ENCODE results near the gene PRRT4. TPM values are rescaled to one million over a fixed set of nuclear protein-coding genes. Genes with fewer than 3 reads are reported as not detected.

PRRT4 gene
- total and polyA plus RNA-seq, 2 of the 4 experiments (the other 2 are of a cell fraction): not detected

DNA sequence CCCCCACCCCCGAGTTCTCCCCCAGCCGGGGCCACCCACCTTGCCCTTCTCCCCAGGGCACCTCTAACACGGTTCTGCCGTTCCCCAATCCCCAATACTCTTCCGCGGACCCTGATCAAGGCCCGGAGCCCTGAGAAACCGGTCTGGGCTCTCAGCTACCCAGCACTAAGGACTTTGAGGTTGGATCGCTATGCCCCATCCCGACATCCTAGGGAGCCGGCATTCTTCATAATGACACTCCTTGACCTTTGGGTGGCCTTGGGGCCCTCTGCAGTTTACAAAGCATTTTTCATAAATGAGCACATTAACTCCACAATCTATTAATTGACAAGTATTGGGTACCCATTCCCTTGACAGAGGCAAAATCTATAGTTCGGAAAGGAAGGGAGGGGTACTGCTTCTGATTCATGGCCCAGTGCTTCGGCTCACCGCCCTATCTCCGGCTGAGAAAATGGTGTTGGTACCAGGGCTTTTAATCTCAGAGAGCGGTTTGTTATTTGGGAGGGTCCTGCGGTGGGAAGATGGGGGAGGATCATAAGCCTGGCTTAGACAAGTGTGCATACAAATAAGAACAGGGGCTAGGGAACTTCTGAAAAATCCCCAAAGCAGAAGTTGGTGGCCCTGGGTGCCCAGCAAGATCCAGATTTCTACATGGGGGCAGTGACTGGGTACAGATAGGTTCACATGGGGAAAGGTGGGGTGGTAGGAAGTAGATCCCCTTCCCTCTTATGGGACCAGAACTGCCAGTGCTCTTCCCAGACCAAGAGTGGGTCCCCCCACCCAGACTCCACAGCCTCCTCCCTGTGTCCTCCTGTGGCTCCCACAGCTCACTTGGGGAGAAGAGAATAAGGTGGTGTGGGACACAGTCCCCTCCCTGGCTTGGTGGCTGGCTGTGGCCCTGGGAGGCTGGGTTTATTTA lies 45.1 kb upstream of the PRRT4 start:
- POLR2A ChIA-PET (ENCODE audit: unreplicated experiment): no interaction called here

More for the DNA sequence above, 45.1 kb upstream of the PRRT4 start:
- no peaks in the 10 kb centered on the region for H3K9me3 ChIP-seq (ENCODE audit: control insufficient read depth, insufficient read depth, low read length)
- in situ Hi-C loops (cut with MboI; ENCODE audit: low sequenced_read_pairs) (no loop called here), intact Hi-C loops (cut with micrococcal nuclease) (no loop called here), dilution Hi-C loops (cut with HindIII; ENCODE audit: low sequenced_read_pairs, unreplicated experiment) (no loop called here)
- no peak for TF ChIP-seq MAFK (IDR thresholded peaks at IDR 0.05; ENCODE audit: low read depth, low read length)
- TF ChIP-seq SMC3 (IDR thresholded peaks at IDR 0.05; ENCODE audit: low read depth, low read length): no peak
- no peak for TF ChIP-seq CEBPB (IDR thresholded peaks at IDR 0.05; ENCODE audit: low read depth, low read length)
- TF ChIP-seq RFX5 (IDR thresholded peaks at IDR 0.05; ENCODE audit: low read depth, low read length): no peak
- TF ChIP-seq BHLHE40 (IDR thresholded peaks at IDR 0.05; ENCODE audit: low read depth, low read length): no peak
- TF ChIP-seq NFE2L2 (IDR thresholded peaks at IDR 0.05; ENCODE audit: low read depth, low read length): no peak
- TF ChIP-seq, protein P1, sequence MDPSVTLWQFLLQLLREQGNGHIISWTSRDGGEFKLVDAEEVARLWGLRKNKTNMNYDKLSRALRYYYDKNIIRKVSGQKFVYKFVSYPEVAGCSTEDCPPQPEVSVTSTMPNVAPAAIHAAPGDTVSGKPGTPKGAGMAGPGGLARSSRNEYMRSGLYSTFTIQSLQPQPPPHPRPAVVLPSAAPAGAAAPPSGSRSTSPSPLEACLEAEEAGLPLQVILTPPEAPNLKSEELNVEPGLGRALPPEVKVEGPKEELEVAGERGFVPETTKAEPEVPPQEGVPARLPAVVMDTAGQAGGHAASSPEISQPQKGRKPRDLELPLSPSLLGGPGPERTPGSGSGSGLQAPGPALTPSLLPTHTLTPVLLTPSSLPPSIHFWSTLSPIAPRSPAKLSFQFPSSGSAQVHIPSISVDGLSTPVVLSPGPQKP (IDR thresholded peaks at IDR 0.05; ENCODE audit: borderline replicate concordance, low read depth, low read length): no peak
- no peak for TF ChIP-seq MAZ (IDR thresholded peaks at IDR 0.05; ENCODE audit: borderline replicate concordance, low read depth, low read length)
- no peak for TF ChIP-seq FOS (IDR thresholded peaks at IDR 0.05; ENCODE audit: low read depth, low read length)
- TF ChIP-seq, protein P2, sequence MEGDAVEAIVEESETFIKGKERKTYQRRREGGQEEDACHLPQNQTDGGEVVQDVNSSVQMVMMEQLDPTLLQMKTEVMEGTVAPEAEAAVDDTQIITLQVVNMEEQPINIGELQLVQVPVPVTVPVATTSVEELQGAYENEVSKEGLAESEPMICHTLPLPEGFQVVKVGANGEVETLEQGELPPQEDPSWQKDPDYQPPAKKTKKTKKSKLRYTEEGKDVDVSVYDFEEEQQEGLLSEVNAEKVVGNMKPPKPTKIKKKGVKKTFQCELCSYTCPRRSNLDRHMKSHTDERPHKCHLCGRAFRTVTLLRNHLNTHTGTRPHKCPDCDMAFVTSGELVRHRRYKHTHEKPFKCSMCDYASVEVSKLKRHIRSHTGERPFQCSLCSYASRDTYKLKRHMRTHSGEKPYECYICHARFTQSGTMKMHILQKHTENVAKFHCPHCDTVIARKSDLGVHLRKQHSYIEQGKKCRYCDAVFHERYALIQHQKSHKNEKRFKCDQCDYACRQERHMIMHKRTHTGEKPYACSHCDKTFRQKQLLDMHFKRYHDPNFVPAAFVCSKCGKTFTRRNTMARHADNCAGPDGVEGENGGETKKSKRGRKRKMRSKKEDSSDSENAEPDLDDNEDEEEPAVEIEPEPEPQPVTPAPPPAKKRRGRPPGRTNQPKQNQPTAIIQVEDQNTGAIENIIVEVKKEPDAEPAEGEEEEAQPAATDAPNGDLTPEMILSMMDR (conservative IDR thresholded peaks at IDR 0.05; ENCODE audit: low read depth, low read length): no peak
- no peak for TF ChIP-seq CHD1 (IDR thresholded peaks at IDR 0.05; ENCODE audit: low read depth, low read length)
- TF ChIP-seq, protein P3, sequence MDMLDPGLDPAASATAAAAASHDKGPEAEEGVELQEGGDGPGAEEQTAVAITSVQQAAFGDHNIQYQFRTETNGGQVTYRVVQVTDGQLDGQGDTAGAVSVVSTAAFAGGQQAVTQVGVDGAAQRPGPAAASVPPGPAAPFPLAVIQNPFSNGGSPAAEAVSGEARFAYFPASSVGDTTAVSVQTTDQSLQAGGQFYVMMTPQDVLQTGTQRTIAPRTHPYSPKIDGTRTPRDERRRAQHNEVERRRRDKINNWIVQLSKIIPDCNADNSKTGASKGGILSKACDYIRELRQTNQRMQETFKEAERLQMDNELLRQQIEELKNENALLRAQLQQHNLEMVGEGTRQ (IDR thresholded peaks at IDR 0.05; ENCODE audit: low read depth, low read length): no peak
- no peak for TF ChIP-seq MXI1 (IDR thresholded peaks at IDR 0.05; ENCODE audit: borderline replicate concordance, low read depth, low read length)
- H4K8ac ChIP-seq (ENCODE audit: low read depth in 2 of 2, low read length in 2 of 2): no peak overlapping the region; a peak in 1 of 4 replicates
- H3K18ac ChIP-seq (ENCODE audit: low read depth, low read length): no peak overlapping the region
- no peaks in the 10 kb centered on the region for H3K27me3 ChIP-seq (ENCODE audit: control insufficient read depth, insufficient read depth, low read length)
- peaks cover under 1% of the 10 kb centered on the region; the same call in 1 of the 2 replicates for H3K36me3 ChIP-seq (ENCODE audit: control insufficient read depth, insufficient read depth, low read length)
- CTCF ChIA-PET: interaction anchor here (0.6 to 1.3 kb wide), 4 partner anchors 9 to 88 kb away, joined by 3 to 4 read pairs (median 3); no protein-coding TSS in a partner anchor
- H3K27ac ChIP-seq (ENCODE audit: insufficient read depth, low read length): no peak overlapping the region
- H3K9me1 ChIP-seq (ENCODE audit: insufficient read depth, low read length): peaks cover 9% of the 10 kb centered on the region; the same call in 1 of the 2 replicates
- peaks cover 20% of the 10 kb centered on the region for H3K4me1 ChIP-seq (ENCODE audit: control insufficient read depth, insufficient read depth, low read length)
- peaks cover 20 to 46% of the 10 kb centered on the region in 2 experiments for H3K79me1 ChIP-seq (ENCODE audit: low read depth in 1 of 2, low read length in 2 of 2)
- no peak overlapping the region; the same call in 1 of the 2 replicates for H3K4ac ChIP-seq (ENCODE audit: low read depth, low read length)
- H3K14ac ChIP-seq (replicated peaks; ENCODE audit: low read depth, low read length): no peak overlapping the region; the same call in 1 of the 2 replicates
- peak overlapping the region; percentile 13 for H2AK5ac ChIP-seq (ENCODE audit: low read depth, low read length)
- H4K5ac ChIP-seq (ENCODE audit: low read depth, low read length): no peak overlapping the region
- H3K56ac ChIP-seq (ENCODE audit: extremely low read depth, insufficient read depth, low read length): no peak overlapping the region
- H4K91ac ChIP-seq (ENCODE audit: insufficient read depth, low read depth, low read length): no peak overlapping the region
- no peak overlapping the region for H2BK120ac ChIP-seq (ENCODE audit: low read depth, low read length)
- H3K23ac ChIP-seq (ENCODE audit: low read depth, low read length): 0 out of 2 replicates have a peak overlapping the region, but pooled peaks have one; percentile 25
- H2AFZ ChIP-seq (replicated peaks; ENCODE audit: low read length, poor library complexity): peak overlapping the region; percentile 76
- no TSS peak for BruUV-seq (replicated peaks)
- no peak for DNase-seq
- ATAC-seq (ENCODE audit: low read depth): no peak
- H3K4me3 ChIP-seq (ENCODE audit: insufficient read depth, low read depth, low read length): no peak overlapping the region
- 79% methylated on average over 4 of the region's 17 CpGs; no CpG with 5 or more reads in 1 of the 2 experiments for WGBS, 2 experiments (ENCODE audit: extremely low coverage in 2 of 2, insufficient read length in 1 of 2)
- H2BK5ac ChIP-seq (ENCODE audit: low read depth, low read length, poor library complexity, severe bottlenecking): no peak overlapping the region
- peaks cover 13% of the 10 kb centered on the region for H4K20me1 ChIP-seq (ENCODE audit: insufficient read depth, low read length)
- H2AK9ac ChIP-seq (replicated peaks; ENCODE audit: low read depth, low read length, poor library complexity): peak overlapping the region; percentile 79
- no peak overlapping the region for H3K9ac ChIP-seq (ENCODE audit: low read depth, low read length)
- H3K4me2 ChIP-seq (ENCODE audit: low read depth, low read length): peak overlapping the region; percentile 21; the same call in 1 of the 2 replicates
- no peak overlapping the region for H2BK20ac ChIP-seq (ENCODE audit: low read depth, low read length)
- no peak overlapping the region for H2BK15ac ChIP-seq (ENCODE audit: low read depth, low read length)

Data from IMR-90 (cell line).